Measurements from ENCODE around the gene EVA1C. TPM values are rescaled to one million over a fixed set of nuclear protein-coding genes. Genes with fewer than 3 reads are reported as not detected.
A peak's percentile ranks its signal among the peaks of the same experiment; 100 is the strongest.
"Not testable (repeated sequence)": the region's sequence is repeated elsewhere in the genome, so short reads cannot be mapped to it uniquely, and the experiment has no call there.

Gene EVA1C, protein sequence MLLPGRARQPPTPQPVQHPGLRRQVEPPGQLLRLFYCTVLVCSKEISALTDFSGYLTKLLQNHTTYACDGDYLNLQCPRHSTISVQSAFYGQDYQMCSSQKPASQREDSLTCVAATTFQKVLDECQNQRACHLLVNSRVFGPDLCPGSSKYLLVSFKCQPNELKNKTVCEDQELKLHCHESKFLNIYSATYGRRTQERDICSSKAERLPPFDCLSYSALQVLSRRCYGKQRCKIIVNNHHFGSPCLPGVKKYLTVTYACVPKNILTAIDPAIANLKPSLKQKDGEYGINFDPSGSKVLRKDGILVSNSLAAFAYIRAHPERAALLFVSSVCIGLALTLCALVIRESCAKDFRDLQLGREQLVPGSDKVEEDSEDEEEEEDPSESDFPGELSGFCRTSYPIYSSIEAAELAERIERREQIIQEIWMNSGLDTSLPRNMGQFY
- 1 to 10 TPM; 2.9 to 4.2 (median 3.2) TPM for polyA plus RNA-seq (ENCODE audit: insufficient read length in 3 of 3)
- long read RNA-seq, donor 1, partial matches to known transcripts: 0 of 1 reads
- long read RNA-seq, donor 1, other reads (novel, unspliced or antisense): 0 of 1 reads
- long read RNA-seq, donor 2: 0 reads
- long read RNA-seq, donor 3: 0 reads
- long read RNA-seq, donor 4, partial matches to known transcripts: 0 of 1 reads
- long read RNA-seq, donor 4, other reads (novel, unspliced or antisense): 0 of 1 reads
- long read RNA-seq, donor 5: 0 reads
- long read RNA-seq, donor 6: 0 reads
- long read RNA-seq, donor 7, partial matches to known transcripts: 0 of 1 reads
- long read RNA-seq, donor 7, other reads (novel, unspliced or antisense): 0 of 1 reads
- long read RNA-seq, donor 8: 0 reads
- long read RNA-seq, donor 9: 0 reads
- long read RNA-seq, donor 10: 0 reads
- long read RNA-seq, donor 11, partial matches to known transcripts: 0 of 1 reads
- long read RNA-seq, donor 11, other reads (novel, unspliced or antisense): 0 of 1 reads
- long read RNA-seq, donor 12: 0 reads
- long read RNA-seq, donor 13: 0 reads
- long read RNA-seq, donor 14, partial matches to known transcripts: 0 of 1 reads
- long read RNA-seq, donor 14, other reads (novel, unspliced or antisense): 0 of 1 reads
- long read RNA-seq, donor 15: 0 reads
- long read RNA-seq, donor 16, partial matches to known transcripts: 0 of 1 reads
- long read RNA-seq, donor 16, other reads (novel, unspliced or antisense): 0 of 1 reads

GRCh38 chr21:32412162-32413014, at the start of gene EVA1C:
Gene EVA1C (plus strand): TSS chr21:32412706. CDS start chr21:32412854, 148 bp downstream.
- peak; percentile 9 for DNase-seq

- DNase-seq: no peak
Observed at GRCh38 chr21:32364387-32364786, 48.1 kb upstream of the EVA1C start.

DNA sequence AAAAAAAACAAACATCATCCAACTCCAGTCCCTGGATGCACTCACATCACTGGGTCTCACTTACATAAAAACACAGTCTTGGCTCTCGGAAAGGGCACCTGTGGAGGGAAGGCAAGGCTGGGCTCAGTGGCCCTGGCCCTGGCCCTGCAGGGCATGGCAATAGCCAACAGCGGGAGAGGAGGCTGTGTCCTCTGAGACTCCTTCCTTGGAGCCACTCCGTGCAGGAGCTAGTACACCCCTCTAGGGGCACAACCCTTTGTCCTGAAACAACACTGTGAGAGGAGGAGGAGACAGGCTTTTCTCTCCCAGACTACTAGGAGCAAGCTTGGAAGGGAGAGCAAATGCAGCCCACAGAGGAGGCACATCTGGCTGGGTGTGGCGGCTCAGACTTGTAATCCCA, 47.7 kb upstream of the EVA1C start:
- no peak for DNase-seq

DNA sequence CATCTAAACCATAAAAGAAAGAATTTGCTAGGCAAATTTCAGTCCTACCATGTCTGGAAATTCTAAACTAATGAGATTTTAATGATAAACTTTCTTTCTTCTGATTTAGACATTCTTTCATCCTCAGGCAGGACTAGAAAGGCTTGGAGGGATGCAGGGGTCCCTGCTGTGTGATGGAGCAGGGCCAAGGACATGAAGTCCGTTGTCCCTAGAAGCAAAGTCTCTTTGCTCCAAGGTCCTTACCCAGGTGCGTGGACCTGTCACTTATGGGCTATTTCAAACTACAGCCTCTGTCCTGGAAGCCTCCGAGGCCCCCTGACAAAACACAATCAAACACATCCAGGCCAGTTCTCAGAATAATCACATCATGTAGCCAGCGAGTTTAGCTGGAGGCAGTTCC, 46.3 kb upstream of the EVA1C start:
- no peak for DNase-seq

DNA sequence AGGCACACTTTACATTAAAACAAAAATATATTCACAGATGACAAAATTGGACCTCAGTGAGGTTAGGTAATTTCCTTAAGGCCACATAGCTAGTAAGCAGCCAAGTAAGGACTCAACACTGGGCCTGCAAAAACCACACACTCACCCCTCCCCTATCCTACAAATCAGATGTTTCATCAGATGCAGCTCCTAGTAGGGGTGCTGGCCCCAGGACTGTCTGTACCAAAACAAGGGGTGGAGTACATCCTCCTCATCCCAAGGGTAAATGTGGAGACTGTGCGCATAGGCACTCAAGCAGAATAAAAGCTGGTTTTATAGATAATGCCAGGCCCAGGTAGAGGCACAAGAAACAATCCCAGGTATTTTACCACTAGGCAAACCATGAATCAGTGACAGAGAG, 45.3 kb upstream of the EVA1C start:
- no peak for DNase-seq

DNA sequence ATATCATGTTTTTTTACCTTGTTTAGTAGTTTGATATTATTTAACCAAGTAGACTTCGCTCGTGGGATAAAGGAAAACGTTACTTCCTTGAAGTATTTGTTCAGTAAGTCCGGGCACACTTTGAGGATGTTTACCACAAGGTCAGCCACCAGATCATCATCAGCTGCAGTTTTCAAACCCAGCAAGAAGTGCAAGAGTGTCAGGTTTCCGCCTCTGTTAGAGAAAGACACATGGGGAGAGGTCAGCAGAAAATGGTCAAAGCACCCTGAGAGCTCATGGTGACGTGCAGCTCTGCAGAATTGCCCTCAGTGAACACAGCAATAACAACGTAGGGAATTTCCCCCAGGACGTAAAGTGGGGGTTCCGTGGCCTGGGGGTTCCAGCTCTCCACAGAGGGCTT, 44.1 kb upstream of the EVA1C start:
- no peak for DNase-seq

DNA sequence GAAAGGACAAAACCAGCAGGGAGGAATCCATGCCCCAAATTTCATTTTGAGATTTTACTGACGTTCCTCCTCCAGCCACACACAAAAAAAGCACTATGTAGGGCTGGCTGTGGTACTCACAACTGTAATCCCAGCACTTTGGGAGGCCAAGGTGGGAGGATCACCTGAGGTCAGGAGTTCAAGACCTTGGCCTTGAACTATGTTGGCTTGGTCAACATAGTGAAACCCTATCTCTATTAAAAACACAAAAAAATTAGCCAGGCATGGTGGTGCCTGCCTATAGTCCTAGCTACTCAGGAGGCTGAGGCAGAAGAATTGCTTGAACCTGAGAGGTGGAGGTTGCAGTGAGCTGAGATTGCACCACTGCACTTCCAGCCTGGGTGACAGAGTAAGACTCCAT, 43.5 kb upstream of the EVA1C start:
- not testable (repeated sequence) for DNase-seq

- no peak for DNase-seq
Observed at GRCh38 chr21:32370998-32371766, 41.3 kb upstream of the EVA1C start.

GRCh38 chr21:32371913-32372314, 40.6 kb upstream of the EVA1C start:
- DNase-seq: no peak

DNA sequence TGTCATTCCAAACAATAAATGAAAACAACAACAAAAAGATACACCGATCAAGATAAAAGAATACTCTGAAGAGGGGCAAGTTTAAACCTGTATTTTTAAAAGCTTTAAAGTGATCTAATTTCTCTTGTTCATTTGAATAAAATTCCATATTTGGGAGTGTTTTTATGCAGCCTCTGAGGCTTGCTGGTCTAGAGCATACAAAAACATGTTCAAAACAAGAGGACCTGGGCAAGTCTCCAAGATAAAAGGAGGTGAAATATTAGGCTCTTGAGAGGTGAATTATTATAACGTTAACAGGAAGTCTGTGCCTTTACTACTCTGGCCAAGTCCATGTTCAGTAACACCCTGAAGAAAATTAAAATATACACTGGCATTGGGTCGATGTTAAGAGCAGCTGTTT, 39.8 kb upstream of the EVA1C start:
- no peak for DNase-seq

GRCh38 chr21:32377506-32377905, 35.0 kb upstream of the EVA1C start:
- DNase-seq: no peak

- no peak for DNase-seq
Observed at GRCh38 chr21:32377991-32378390, 34.5 kb upstream of the EVA1C start.

DNA sequence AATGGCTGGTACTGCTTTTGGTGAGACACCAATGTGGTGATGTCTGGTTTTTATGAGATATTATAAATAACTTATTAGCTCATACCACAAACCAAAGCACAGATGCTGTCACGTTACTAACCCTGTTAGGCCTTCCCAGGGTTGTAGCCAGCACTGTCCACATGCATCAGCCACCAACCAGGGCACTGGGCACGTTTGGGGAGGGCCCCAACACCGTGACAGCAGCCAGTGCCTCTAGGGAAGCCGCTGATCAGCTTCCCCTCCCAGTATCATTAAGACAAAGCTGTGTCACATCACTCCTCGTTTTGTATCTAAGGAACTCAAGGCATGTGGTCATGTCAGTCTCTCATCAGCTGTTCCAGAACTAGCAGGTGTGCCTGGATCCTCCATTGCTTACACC, 33.5 kb upstream of the EVA1C start:
- no peak for DNase-seq

- no peak for DNase-seq
Observed at GRCh38 chr21:32380940-32381339, 31.6 kb upstream of the EVA1C start.

GRCh38 chr21:32381571-32381970, 30.9 kb upstream of the EVA1C start:
- no peak for DNase-seq

- DNase-seq: no peak
Observed at GRCh38 chr21:32382108-32382644, 30.3 kb upstream of the EVA1C start.

DNA sequence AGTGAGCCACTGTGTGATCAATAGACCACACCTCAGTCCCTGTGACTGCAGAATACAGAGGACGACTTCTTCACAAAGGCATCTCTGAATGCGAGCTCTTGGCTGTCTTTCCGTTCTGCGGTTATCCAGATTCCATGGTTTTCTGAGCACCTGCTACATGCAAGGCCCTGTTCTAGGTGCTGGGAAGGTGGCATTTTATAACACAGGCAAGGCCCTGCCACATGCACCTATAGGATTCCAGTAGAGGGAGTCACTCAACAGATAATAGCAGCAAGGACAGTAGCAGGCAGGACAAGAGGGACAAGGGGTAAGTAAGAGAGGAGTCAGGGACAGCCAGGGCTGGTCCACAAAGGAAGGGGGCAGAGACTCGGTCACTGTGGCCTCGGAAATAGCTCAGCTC, 28.7 kb upstream of the EVA1C start:
- no peak for DNase-seq

DNA sequence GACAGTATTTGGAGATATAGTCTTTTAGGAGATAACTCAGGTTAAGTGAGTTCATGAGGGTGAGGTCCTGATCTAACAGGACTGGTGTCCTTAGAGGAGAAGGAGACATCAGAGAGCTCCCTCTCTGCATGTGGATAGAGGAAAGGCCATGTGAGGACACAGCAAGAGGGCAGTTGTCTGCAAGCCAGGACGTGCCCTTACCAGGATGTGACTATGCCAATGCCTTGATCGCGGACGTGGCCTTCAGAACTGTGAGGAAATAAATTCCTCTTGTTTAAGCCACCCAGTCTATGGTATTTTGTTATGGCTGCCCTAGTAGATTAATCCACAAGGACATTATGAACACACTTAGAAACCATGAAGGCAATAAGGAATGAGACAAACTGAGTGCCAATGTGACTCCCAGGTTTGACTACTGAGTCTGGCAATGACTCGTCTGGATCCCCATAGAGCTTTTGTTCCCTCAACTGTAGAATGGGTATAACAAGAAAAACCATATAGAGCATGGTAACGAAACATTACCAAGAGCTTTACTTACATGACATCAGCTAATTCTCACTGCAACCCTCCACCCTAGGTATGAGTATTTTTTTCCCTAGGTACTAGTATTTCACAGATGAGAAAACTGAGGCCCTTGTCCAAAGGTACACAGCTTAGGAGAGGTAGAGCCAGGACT, 26.2 kb upstream of the EVA1C start:
- DNase-seq: no peak

GRCh38 chr21:32387151-32387550, 25.4 kb upstream of the EVA1C start:
- no peak for DNase-seq

- no peak for DNase-seq
Observed at GRCh38 chr21:32388306-32388705, 24.2 kb upstream of the EVA1C start.
